Measurements from ENCODE around the gene DOCK4. TPM values are rescaled to one million over a fixed set of nuclear protein-coding genes. Genes with fewer than 3 reads are reported as not detected.
A peak's percentile ranks its signal among the peaks of the same experiment; 100 is the strongest.

Gene DOCK4
- total and polyA plus RNA-seq, 7 donors = 1.8 to 12.7 (median 7.1) TPM

- no peak for TF ChIP-seq CTCF (IDR thresholded peaks at IDR 0.05)
- Histone ChIP-seq H3K27ac (no peak overlapping the region), H3K4me1 (peaks cover 16% of the 10 kb centered on the region), H3K4me3 (no peak overlapping the region), H3K9me3 (no peaks in the 10 kb centered on the region), H3K27me3 (ENCODE audit: insufficient read depth in 3 of 3, low read length in 2 of 3) (no peaks in the 10 kb centered on the region), H3K36me3 (ENCODE audit: insufficient read depth in 1 of 2, low read depth in 1 of 2) (no peaks in the 10 kb centered on the region)
- DNase-seq (no peak), ATAC-seq (peak in 3 of 4 donors; percentile 22 to 42 (median 25))
- intact Hi-C loops (cut with DNase I) = no loop called here
- 28 to 40% (median 32%) methylated on average over 4 of the region's 4 CpGs for WGBS, 3 donors
Observed at GRCh38 chr7:112068967-112069366, 137.2 kb downstream of the DOCK4 start.

- H3K9me3 ChIP-seq = no peaks in the 10 kb centered on the region
- H3K36me3 ChIP-seq (ENCODE audit: insufficient read depth in 1 of 2, low read depth in 1 of 2) = no peaks in the 10 kb centered on the region
- no peak for TF ChIP-seq CTCF (IDR thresholded peaks at IDR 0.05)
- peaks cover 16% of the 10 kb centered on the region for H3K4me1 ChIP-seq
- no peak overlapping the region for H3K27ac ChIP-seq
- no peaks in the 10 kb centered on the region for H3K27me3 ChIP-seq (ENCODE audit: insufficient read depth in 3 of 3, low read length in 2 of 3)
- ATAC-seq (no peak), DNase-seq (no peak)
- intact Hi-C loops (cut with DNase I) = no loop called here
- 73 to 82% (median 73%) methylated on average over 5 of the region's 5 CpGs for WGBS, 3 donors
- no peak overlapping the region for H3K4me3 ChIP-seq
Observed at GRCh38 chr7:112067632-112068540, 138.3 kb downstream of the DOCK4 start.

GRCh38 chr7:112067200-112067599, 139.0 kb downstream of the DOCK4 start:
- no peak overlapping the region for H3K4me3 ChIP-seq
- no peak overlapping the region for H3K27ac ChIP-seq
- ATAC-seq (no peak), DNase-seq (no peak)
- no peaks in the 10 kb centered on the region for H3K9me3 ChIP-seq
- intact Hi-C loops (cut with DNase I) = no loop called here
- no peaks in the 10 kb centered on the region for H3K27me3 ChIP-seq (ENCODE audit: insufficient read depth in 3 of 3, low read length in 2 of 3)
- no peak for TF ChIP-seq CTCF (IDR thresholded peaks at IDR 0.05)
- 64 to 79% (median 66%) methylated on average over 2 of the region's 2 CpGs for WGBS, 3 donors
- peaks cover 16% of the 10 kb centered on the region for H3K4me1 ChIP-seq
- H3K36me3 ChIP-seq (ENCODE audit: insufficient read depth in 1 of 2, low read depth in 1 of 2) = no peaks in the 10 kb centered on the region

GRCh38 chr7:112065758-112066157, 140.4 kb downstream of the DOCK4 start:
- no peak for TF ChIP-seq CTCF (IDR thresholded peaks at IDR 0.05)
- DNase-seq (no peak), ATAC-seq (peak in 3 of 4 donors; percentile 48 to 83 (median 60))
- intact Hi-C loops (cut with DNase I) = no loop called here
- Histone ChIP-seq H3K36me3 (ENCODE audit: insufficient read depth in 1 of 2, low read depth in 1 of 2) (no peaks in the 10 kb centered on the region), H3K27ac (no peak overlapping the region), H3K9me3 (no peaks in the 10 kb centered on the region), H3K27me3 (ENCODE audit: insufficient read depth in 3 of 3, low read length in 2 of 3) (no peaks in the 10 kb centered on the region), H3K4me1 (peaks cover 16% of the 10 kb centered on the region), H3K4me3 (no peak overlapping the region)
- 24 to 52% (median 43%) methylated on average over 1 of the region's 1 CpG for WGBS, 3 donors

Data from psoas muscle (tissue), 8 donors.